SIG-M5 treated with dmso at 0.1 percent for 504 hours (cell line): ENCODE results near the gene TAP1.
A peak's percentile ranks its signal among the peaks of the same experiment; 100 is the strongest.
"Not testable (repeated sequence)": the region's sequence is repeated elsewhere in the genome, so short reads cannot be mapped to it uniquely, and the experiment has no call there.

ENCODE experiments used
- DNase-seq: peaks from one replicate; lab custom pipeline; 2025; ENCODE audit not compliant: unreplicated experiment; lab: John Stamatoyannopoulos, UW

The TAP1 gene

DNA sequence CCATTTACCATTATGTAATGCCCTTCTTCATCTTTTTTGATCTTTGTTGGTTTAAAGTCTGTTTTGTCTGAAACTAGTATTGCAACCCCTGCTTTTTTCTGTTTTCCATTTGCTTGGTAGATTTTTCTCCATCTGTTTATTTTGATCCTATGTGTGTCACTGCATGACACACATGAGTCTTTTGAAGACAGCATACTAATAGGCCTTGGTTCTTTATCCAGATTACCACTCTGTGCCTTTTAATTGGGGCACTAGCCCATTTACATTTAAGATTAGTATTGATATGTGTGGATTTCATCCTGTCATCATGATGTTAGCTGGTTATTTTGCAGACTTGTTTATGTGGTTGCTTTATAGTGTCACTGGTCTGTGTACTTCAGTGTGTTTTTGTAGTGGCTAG lies 48.1 kb downstream of the TAP1 start:
- not testable (repeated sequence) for DNase-seq

DNA sequence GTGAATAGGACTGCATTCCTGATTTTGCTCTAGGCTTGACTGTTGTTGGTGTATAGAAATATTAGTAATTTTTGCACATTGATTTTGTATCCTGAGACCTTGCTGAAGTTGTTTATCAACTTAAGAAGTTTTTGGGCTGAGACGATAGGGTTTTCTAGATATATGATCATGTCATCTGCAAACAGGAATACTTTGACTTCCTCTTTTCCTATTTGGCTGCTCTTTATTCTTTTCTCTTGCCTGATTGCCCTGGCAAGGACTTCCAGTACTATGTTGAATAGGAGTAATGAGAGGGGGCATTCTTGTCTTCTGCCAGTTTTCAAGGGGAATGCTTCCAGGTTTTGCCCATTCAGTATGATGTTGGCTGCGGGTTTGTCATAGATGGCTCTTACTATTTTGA lies 50.1 kb downstream of the TAP1 start:
- no peak for DNase-seq

DNA sequence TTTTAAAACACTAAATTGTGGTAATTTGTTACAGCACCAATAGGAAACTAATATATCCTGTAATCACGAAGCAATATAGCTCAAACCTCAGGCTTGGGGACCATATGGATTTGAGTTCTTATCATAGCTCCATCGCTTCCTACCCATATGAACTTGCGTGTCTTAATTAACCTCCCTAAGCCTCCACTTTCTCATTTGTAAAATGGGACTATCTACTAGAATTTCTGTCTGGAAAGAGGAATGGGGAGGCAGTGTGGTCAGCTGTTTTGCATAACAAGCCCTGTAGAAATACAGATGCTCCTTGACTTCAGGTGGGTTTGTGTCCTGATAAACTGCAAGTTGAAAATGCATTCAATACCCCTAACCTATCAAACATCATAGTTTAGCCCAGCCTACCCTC lies 53.8 kb downstream of the TAP1 start:
- no peak for DNase-seq

DNA sequence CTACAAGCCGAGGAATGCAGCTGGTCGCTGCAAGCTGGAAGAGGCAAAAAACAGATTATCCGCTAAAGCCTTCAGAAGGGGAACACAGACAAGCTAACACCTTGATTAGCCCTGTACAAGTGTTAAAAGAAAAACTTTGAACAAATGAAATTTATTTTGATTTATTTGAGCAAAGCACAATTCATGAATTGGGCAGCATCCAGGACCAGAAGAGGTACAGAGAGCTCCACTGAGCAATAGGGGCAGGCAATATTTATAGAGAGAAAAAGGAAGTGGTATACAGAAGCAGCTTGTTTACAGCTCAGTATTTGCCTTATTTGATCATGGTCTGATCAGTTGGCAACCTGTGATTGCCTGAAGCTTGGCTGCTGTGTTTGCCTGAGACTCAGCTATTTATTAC lies 54.3 kb downstream of the TAP1 start:
- peak; percentile 14 for DNase-seq

GRCh38 chr6:32796848-32797776 lies 56.4 kb downstream of the TAP1 start:
- peak; percentile 65 for DNase-seq
